SK-N-SH (cell line): Measurements from ENCODE around the gene ARG2.

Experiments used
- EZH2phosphoT487 ChIP-seq: fragments of 200-600 bp; sonication (generic); IDR thresholded peaks from 2 replicates; pipeline ENCODE4 v1.6.1; 2017; ENCODE audit warnings: low read depth, mixed run types, mild to moderate bottlenecking, antibody characterized with exemption, moderate library complexity, borderline replicate concordance
- MAX ChIP-seq: IDR thresholded peaks from 2 replicates; pipeline ENCODE4 v1.4.0; 2012; ENCODE audit warnings: low read depth
- POLR2AphosphoS5 ChIP-seq: IDR thresholded peaks from 2 replicates; pipeline ENCODE4 v1.6.1; 2012; ENCODE audit warnings: low read depth, low read length
- RAD21 ChIP-seq: IDR thresholded peaks from 2 replicates; pipeline ENCODE4 v1.6.1; 2012; ENCODE audit warnings: mild to moderate bottlenecking, low read length
- RCOR1 ChIP-seq: fragments of 150-350 bp; IDR thresholded peaks from 2 replicates; pipeline ENCODE4 v1.6.1; 2017; ENCODE audit warnings: antibody characterized with exemption, low read length
- USF2 ChIP-seq: fragments of 150-350 bp; IDR thresholded peaks from 2 replicates; pipeline ENCODE4 v1.6.1; 2017; ENCODE audit warnings: antibody characterized with exemption, low read length, low read depth, borderline replicate concordance
- TF ChIP-seq, protein P1 (sequence below): fragments of 200-600 bp; sonication (generic); IDR thresholded peaks from 2 replicates; pipeline ENCODE4 v1.6.1; 2017; ENCODE audit warnings: antibody characterized with exemption, mild to moderate bottlenecking, moderate library complexity

DNA sequence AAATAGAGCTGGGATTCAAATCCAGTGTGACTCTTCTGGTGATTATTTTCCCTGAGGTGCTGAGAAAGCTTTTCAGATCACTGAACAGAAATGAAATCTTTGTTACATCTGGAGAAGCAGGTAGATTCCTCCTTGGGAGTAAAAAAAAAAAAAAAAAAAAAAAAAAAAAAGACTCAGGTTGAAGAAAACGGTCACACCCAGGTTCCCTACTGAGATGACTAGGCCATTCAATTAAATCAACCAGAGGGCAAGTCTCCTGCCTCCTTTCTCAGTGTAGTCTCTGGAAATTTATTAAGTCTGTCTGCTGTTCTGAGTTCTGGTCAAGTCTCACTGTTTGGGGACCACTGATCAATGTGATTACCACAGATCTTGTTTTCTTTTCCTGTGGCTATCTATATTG, 24.0 kb downstream of the ARG2 start:
- no peak for TF ChIP-seq USF2
- TF ChIP-seq, protein P1, sequence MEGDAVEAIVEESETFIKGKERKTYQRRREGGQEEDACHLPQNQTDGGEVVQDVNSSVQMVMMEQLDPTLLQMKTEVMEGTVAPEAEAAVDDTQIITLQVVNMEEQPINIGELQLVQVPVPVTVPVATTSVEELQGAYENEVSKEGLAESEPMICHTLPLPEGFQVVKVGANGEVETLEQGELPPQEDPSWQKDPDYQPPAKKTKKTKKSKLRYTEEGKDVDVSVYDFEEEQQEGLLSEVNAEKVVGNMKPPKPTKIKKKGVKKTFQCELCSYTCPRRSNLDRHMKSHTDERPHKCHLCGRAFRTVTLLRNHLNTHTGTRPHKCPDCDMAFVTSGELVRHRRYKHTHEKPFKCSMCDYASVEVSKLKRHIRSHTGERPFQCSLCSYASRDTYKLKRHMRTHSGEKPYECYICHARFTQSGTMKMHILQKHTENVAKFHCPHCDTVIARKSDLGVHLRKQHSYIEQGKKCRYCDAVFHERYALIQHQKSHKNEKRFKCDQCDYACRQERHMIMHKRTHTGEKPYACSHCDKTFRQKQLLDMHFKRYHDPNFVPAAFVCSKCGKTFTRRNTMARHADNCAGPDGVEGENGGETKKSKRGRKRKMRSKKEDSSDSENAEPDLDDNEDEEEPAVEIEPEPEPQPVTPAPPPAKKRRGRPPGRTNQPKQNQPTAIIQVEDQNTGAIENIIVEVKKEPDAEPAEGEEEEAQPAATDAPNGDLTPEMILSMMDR: no peak
- no peak for TF ChIP-seq MAX
- no peak for TF ChIP-seq EZH2phosphoT487
- TF ChIP-seq POLR2AphosphoS5: no peak
- no peak for TF ChIP-seq RCOR1
- TF ChIP-seq RAD21: no peak
